ENCODE data around the gene NF2.
A peak's percentile ranks its signal among the peaks of the same experiment; 100 is the strongest.
"Not testable (repeated sequence)": the region's sequence is repeated elsewhere in the genome, so short reads cannot be mapped to it uniquely, and the experiment has no call there.

The NF2 gene

DNA sequence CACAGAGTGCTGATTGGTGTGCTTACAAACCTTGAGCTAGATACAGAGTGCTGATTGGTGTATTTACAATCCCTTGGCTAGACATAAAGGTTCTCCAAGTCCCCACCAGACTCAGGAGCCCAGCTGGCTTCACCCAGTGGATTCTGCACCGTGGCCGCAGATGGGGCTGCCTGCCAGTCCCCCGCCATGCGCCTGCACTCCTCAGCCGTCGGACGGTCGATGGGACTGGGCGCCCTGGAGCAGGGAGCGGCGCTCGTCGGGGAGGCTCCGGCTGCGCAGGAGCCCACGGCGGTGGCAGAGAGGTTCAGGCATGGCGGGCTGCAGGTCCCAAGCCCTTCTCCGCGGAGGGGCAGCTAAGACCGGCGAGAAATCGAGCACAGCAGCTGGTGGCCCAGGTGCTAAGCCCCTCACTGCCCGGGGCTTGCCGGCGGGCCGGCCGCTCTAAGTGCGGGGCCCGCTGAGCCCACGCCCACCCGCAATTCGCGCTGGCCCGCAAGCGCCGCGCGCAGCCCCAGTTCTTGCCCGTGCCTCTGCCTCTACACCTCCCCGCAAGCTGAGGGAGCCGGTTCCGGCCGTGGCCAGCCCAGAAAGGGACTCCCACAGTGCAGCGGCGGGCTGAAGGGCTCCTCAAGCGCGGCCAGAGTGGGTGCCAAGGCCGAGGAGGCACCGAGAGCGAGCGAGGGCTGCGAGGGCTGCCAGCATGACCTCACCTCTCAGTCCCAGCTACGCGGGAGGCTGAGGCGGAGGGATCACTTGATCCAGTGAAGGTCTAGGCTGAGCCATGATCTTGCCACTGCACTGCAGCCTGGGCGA lies 5.4 kb upstream of the NF2 start:
- not testable (repeated sequence) for H3K27ac ChIP-seq (ENCODE audit: low read depth, low read length, severe bottlenecking); H3K9me3 ChIP-seq (ENCODE audit: control insufficient read depth, low read length); H3K36me3 ChIP-seq (ENCODE audit: control insufficient read depth, insufficient read depth, low read length); H3K4me3 ChIP-seq (ENCODE audit: extremely low read depth, insufficient read depth, low read length, poor library complexity, severe bottlenecking); H3K4me1 ChIP-seq (ENCODE audit: control insufficient read depth, insufficient read depth, low read length, poor library complexity, severe bottlenecking)
- WGBS, 2 experiments (ENCODE audit: insufficient coverage in 2 of 2), result 96 to 97% methylated on average over 33 to 40 of the region's 57 CpGs

DNA sequence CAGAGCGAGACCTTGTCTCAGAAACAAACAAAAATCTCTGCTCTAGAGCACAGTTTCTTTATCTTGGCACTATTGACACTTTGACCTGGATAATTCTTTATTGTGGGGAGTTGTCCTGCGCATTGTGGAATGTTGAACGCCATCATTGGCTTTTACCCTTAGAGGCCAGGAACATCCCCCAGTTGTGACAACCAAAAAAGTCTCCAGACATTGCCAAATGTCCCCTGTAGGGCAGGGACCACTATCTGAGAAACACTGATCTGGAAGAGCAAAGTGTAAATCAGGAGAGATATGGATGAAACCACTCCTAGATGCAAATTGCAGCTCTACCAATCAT lies 4.8 kb upstream of the NF2 start:
- Histone ChIP-seq H3K9me3 (ENCODE audit: control insufficient read depth, low read length) (no peaks in the 10 kb centered on the region), H3K36me3 (ENCODE audit: control insufficient read depth, insufficient read depth, low read length) (no peaks in the 10 kb centered on the region), H3K4me3 (ENCODE audit: extremely low read depth, insufficient read depth, low read length, poor library complexity, severe bottlenecking) (no peak overlapping the region), H3K4me1 (ENCODE audit: control insufficient read depth, insufficient read depth, low read length, poor library complexity, severe bottlenecking) (no peaks in the 10 kb centered on the region), H3K27ac (ENCODE audit: low read depth, low read length, severe bottlenecking) (no peak overlapping the region)
- WGBS, 2 experiments (ENCODE audit: insufficient coverage in 2 of 2), result 83 to 100% methylated on average over 1 of the region's 3 CpGs

DNA sequence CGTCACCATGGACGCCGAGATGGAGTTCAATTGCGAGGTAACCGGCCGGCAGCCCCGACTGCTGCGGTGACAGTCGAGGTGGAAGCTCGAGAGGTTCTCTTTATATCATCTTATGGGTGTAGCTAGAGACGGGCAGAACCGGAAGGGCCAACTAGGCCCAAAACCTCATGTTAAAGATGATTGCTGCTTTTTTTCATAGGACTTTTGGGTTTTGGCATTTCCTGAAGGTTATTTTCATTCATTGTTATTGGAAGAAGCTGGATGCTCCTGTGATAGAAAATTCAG lies 585 bp downstream of the NF2 start:
- WGBS, 2 experiments (ENCODE audit: insufficient coverage in 2 of 2), result 0% methylated on average over 12 of the region's 12 CpGs
- Histone ChIP-seq H3K4me1 (ENCODE audit: control insufficient read depth, insufficient read depth, low read length, poor library complexity, severe bottlenecking) (no peaks in the 10 kb centered on the region), H3K4me3 (ENCODE audit: extremely low read depth, insufficient read depth, low read length, poor library complexity, severe bottlenecking) (peak overlapping the region; percentile 86), H3K27ac (ENCODE audit: low read depth, low read length, severe bottlenecking) (peak overlapping the region; percentile 83), H3K36me3 (ENCODE audit: control insufficient read depth, insufficient read depth, low read length) (peaks cover 12% of the 10 kb centered on the region), H3K9me3 (ENCODE audit: control insufficient read depth, low read length) (no peaks in the 10 kb centered on the region)

DNA sequence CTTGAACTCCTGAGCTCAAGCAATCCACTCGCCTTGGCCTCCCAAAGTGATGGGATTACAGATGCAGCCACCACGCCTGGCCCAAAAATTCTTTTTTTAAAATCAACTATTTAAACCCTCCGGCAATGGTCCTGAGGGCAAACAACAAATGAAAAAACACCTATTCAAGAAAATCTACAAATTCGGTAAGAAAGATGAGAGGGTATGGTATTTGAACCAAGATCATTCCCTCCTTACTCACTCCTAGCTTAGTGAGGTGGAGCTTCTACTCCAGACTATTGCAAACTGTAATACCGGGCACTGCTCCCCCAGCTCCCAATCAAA lies 2.1 kb downstream of the NF2 start:
- 83 to 97% methylated on average over 2 of the region's 5 CpGs for WGBS, 2 experiments (ENCODE audit: insufficient coverage in 2 of 2)
- H3K4me3 ChIP-seq (ENCODE audit: extremely low read depth, insufficient read depth, low read length, poor library complexity, severe bottlenecking), result no peak overlapping the region

DNA sequence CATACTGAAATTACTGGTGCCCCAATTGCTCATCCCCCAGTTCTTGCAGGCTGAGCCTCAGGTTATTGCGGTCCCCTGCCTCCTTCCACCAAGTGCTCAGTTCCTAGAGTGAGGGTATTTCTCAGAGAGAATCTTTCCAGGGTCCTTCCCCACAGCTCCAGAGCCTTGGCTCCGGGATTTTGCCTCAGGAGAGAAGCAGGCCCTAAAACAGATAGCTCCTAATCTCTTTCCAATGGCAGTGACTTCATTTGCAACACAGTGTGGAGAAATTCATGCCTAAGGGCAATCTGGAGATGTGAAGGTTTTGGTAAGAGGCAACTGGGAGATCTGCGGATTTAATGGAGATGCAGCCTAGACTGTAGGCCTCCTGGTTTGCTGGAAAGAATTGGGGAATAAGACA lies 2.9 kb downstream of the NF2 start:
- H3K36me3 ChIP-seq (ENCODE audit: control insufficient read depth, insufficient read depth, low read length), result peaks cover 12% of the 10 kb centered on the region
- H3K4me3 ChIP-seq (ENCODE audit: extremely low read depth, insufficient read depth, low read length, poor library complexity, severe bottlenecking), result no peak overlapping the region
- H3K4me1 ChIP-seq (ENCODE audit: control insufficient read depth, insufficient read depth, low read length, poor library complexity, severe bottlenecking), result no peaks in the 10 kb centered on the region
- no peak overlapping the region for H3K27ac ChIP-seq (ENCODE audit: low read depth, low read length, severe bottlenecking)
- WGBS, 2 experiments (ENCODE audit: insufficient coverage in 2 of 2), result 71 to 95% methylated on average over 1 to 2 of the region's 3 CpGs
- no peaks in the 10 kb centered on the region for H3K9me3 ChIP-seq (ENCODE audit: control insufficient read depth, low read length)

More for the DNA sequence above, 2.1 kb downstream of the NF2 start:
- Histone ChIP-seq H3K9me3 (ENCODE audit: control insufficient read depth, low read length) (no peaks in the 10 kb centered on the region), H3K4me1 (ENCODE audit: control insufficient read depth, insufficient read depth, low read length, poor library complexity, severe bottlenecking) (no peaks in the 10 kb centered on the region), H3K36me3 (ENCODE audit: control insufficient read depth, insufficient read depth, low read length) (peaks cover 12% of the 10 kb centered on the region), H3K27ac (ENCODE audit: low read depth, low read length, severe bottlenecking) (no peak overlapping the region)

DNA sequence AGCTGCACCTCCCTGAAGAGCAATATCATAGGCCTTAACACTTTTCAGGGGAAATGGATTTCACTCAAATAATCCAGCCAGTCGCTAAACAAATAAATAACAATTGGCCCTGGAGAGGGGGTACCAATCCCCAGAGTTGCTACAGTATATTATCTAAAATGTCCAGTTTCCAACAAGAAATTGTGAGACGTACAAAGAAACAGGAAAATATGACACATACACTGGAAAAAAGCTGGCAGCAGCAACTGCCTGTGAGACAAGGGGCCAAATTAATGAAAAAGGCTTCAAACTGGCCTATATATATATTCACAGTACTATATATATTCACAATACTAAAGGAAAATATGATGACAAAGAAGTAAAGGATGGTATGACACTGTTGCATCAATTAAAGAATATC lies 4.0 kb downstream of the NF2 start:
- no CpG with 5 or more reads among the region's 2 CpGs for WGBS, 2 experiments (ENCODE audit: insufficient coverage in 2 of 2)
- Histone ChIP-seq H3K27ac (ENCODE audit: low read depth, low read length, severe bottlenecking) (no peak overlapping the region), H3K4me3 (ENCODE audit: extremely low read depth, insufficient read depth, low read length, poor library complexity, severe bottlenecking) (no peak overlapping the region)

DNA sequence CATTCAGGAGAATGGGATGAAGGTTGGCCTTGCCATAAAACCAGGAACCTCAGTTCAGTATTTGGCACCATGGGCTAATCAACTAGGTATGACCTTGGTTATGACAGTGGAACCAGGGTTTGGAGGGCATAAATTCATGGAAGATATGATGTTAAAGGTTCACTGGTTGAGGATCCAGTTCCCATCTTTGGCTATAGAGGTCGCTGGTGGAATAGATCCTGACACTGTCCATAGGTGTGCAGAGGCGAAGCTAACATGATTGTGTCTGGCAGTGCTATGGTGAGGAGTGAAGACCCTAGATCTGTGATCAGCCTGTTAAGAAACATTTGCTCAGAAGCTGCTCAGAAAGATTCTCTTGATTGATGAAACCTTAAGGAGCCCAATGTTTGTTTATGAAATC lies 5.7 kb downstream of the NF2 start:
- no peak overlapping the region for H3K27ac ChIP-seq (ENCODE audit: low read depth, low read length, severe bottlenecking)
- no peaks in the 10 kb centered on the region for H3K4me1 ChIP-seq (ENCODE audit: control insufficient read depth, insufficient read depth, low read length, poor library complexity, severe bottlenecking)
- no peaks in the 10 kb centered on the region for H3K9me3 ChIP-seq (ENCODE audit: control insufficient read depth, low read length)
- no peak overlapping the region for H3K4me3 ChIP-seq (ENCODE audit: extremely low read depth, insufficient read depth, low read length, poor library complexity, severe bottlenecking)
- 36 to 71% methylated on average over 1 to 2 of the region's 2 CpGs for WGBS, 2 experiments (ENCODE audit: insufficient coverage in 2 of 2)
- peaks cover 12% of the 10 kb centered on the region for H3K36me3 ChIP-seq (ENCODE audit: control insufficient read depth, insufficient read depth, low read length)

More for the DNA sequence above, 4.0 kb downstream of the NF2 start:
- Histone ChIP-seq H3K4me1 (ENCODE audit: control insufficient read depth, insufficient read depth, low read length, poor library complexity, severe bottlenecking) (no peaks in the 10 kb centered on the region), H3K9me3 (ENCODE audit: control insufficient read depth, low read length) (no peaks in the 10 kb centered on the region), H3K36me3 (ENCODE audit: control insufficient read depth, insufficient read depth, low read length) (peaks cover 12% of the 10 kb centered on the region)

DNA sequence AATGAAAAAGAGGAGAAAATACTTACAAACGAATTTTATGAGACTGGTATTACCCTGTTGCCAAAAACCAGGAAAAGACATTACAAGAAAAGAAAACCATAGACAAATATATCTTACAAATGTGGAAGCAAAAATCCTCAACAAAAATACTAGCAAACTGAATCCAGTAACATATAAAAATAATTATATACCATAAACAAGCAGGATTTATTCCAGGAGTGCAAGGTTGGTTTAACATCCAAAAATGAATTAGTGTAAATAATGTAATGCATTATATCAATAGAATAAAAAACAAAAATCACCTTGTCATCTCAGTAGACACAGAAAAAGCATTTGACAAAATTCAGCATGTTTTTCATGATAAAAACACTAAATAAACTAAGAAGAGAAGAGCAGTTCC lies 7.3 kb downstream of the NF2 start:
- Histone ChIP-seq H3K27ac (ENCODE audit: low read depth, low read length, severe bottlenecking) (no peak overlapping the region), H3K4me1 (ENCODE audit: control insufficient read depth, insufficient read depth, low read length, poor library complexity, severe bottlenecking) (no peaks in the 10 kb centered on the region), H3K36me3 (ENCODE audit: control insufficient read depth, insufficient read depth, low read length) (peaks cover 5% of the 10 kb centered on the region), H3K9me3 (ENCODE audit: control insufficient read depth, low read length) (no peaks in the 10 kb centered on the region), H3K4me3 (ENCODE audit: extremely low read depth, insufficient read depth, low read length, poor library complexity, severe bottlenecking) (no peak overlapping the region)
- no CpG with 5 or more reads among the region's 1 CpG for WGBS, 2 experiments (ENCODE audit: insufficient coverage in 2 of 2)

DNA sequence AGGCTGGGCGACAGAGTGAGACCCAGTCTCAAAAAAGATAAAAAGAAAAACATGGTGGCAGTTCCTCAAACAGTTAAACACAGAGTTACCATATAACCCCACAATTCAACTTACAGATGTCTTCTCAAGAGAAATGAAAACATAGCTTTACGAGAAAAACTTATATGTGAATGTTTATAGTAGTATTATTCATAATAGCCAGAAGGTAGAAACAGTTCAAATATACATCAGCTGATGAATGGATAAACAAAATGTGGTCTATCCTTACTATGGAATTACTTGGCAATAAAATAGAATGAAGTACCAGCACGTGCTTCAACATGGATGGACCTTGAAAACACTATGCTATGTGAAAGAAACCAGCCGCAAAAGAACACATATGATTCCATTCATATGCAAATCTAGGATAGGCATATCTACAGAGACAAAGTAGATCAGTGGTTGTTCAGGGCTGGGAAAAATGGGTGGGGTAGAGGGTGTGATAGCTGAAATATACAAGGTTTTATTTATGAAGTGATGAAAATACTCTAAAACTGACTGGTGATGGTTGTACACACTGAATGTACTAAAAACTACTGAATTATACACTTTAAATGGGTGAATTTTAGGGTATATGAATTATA lies 12.4 kb downstream of the NF2 start:
- 100% methylated on average over 1 of the region's 4 CpGs; no CpG with 5 or more reads in 1 of the 2 experiments for WGBS, 2 experiments (ENCODE audit: insufficient coverage in 2 of 2)

DNA sequence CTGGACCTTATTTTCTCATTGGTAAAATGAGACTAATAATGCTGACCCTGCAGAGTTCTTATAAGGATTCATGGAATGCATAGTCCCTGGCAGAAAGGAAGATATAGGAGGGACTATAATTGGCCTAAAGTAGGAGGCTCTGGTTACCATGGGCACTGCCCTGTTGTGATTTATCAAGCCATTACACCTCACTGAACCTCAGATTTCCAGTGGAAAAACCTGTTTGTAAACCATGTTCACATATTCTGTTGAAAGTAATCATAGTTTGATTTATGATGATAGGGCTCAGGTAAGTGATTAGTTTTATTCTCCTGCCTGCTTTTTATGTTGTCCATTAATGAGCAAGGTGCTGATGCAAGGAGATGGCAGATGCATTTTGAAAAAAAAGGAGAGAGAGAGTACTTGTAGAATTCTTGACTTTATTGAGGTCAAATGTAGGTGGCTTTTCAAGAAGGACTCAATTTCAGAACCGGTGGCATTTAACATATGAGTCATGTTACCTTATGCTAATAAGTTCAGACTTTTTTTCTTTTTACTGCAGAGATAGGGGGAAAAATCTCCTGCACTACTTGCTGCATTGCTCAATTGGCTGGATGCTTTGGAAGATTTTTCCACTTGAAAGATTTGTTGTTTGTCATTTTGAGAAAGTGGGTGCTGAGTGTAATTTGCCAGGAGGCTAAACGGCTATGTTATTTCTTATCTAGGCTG lies 14.6 kb downstream of the NF2 start:
- H3K9me3 ChIP-seq (ENCODE audit: control insufficient read depth, low read length), result no peaks in the 10 kb centered on the region
- no peaks in the 10 kb centered on the region for H3K36me3 ChIP-seq (ENCODE audit: control insufficient read depth, insufficient read depth, low read length)
- no peak overlapping the region for H3K4me3 ChIP-seq (ENCODE audit: extremely low read depth, insufficient read depth, low read length, poor library complexity, severe bottlenecking)
- no CpG with 5 or more reads among the region's 2 CpGs for WGBS, 2 experiments (ENCODE audit: insufficient coverage in 2 of 2)
- H3K4me1 ChIP-seq (ENCODE audit: control insufficient read depth, insufficient read depth, low read length, poor library complexity, severe bottlenecking), result peaks cover 23% of the 10 kb centered on the region
- H3K27ac ChIP-seq (ENCODE audit: low read depth, low read length, severe bottlenecking), result no peak overlapping the region

More for the DNA sequence above, 12.4 kb downstream of the NF2 start:
- H3K36me3 ChIP-seq (ENCODE audit: control insufficient read depth, insufficient read depth, low read length), result no peaks in the 10 kb centered on the region
- H3K4me3 ChIP-seq (ENCODE audit: extremely low read depth, insufficient read depth, low read length, poor library complexity, severe bottlenecking), result no peak overlapping the region
- H3K4me1 ChIP-seq (ENCODE audit: control insufficient read depth, insufficient read depth, low read length, poor library complexity, severe bottlenecking), result peaks cover 12% of the 10 kb centered on the region
- no peak overlapping the region for H3K27ac ChIP-seq (ENCODE audit: low read depth, low read length, severe bottlenecking)
- H3K9me3 ChIP-seq (ENCODE audit: control insufficient read depth, low read length), result no peaks in the 10 kb centered on the region

Data from mesodermal cell (in vitro differentiated cells).